ENCODE measurements around the gene UBAP1L.

DNA sequence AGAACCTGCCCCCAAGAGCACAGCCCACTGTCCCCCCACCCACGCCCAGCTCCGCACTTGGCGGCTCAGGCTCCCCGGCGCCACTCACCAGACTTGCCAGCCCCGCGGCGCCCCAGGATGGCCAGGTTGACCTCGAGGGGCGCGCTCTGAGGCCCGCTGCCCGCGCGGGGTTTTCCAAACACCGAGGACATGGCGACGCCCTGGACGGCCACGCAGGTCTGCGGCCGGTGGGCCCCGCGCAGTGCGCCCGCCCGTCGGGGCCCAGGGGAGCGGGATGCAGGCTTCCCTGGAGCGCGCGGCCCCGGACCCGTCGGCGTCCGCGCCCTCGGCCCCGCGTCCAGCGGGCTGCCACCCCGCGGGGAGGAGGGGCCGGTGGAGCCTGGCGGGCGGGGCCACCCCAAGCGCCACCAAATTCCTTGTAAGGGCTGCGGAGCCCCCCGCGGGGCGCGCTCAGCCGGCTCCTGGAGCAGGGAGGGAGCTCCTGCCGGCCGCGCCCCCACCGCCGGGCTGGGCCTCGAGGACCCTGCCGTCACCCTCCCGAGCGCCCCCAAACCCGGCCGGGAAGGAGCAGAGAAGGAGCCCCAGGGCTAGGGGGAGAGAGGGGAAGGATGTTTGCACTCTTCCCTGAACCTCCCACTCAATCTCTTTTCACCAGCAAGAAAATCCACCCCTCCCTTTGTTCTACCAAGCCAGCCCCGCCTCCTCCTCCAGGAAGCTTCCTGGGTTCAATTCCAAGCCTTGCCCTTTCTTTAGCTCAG is 47.2 kb downstream of the UBAP1L start, which contains the start of gene RASL12:
- TF ChIP-seq, protein P1, sequence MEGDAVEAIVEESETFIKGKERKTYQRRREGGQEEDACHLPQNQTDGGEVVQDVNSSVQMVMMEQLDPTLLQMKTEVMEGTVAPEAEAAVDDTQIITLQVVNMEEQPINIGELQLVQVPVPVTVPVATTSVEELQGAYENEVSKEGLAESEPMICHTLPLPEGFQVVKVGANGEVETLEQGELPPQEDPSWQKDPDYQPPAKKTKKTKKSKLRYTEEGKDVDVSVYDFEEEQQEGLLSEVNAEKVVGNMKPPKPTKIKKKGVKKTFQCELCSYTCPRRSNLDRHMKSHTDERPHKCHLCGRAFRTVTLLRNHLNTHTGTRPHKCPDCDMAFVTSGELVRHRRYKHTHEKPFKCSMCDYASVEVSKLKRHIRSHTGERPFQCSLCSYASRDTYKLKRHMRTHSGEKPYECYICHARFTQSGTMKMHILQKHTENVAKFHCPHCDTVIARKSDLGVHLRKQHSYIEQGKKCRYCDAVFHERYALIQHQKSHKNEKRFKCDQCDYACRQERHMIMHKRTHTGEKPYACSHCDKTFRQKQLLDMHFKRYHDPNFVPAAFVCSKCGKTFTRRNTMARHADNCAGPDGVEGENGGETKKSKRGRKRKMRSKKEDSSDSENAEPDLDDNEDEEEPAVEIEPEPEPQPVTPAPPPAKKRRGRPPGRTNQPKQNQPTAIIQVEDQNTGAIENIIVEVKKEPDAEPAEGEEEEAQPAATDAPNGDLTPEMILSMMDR (IDR thresholded peaks at IDR 0.05; ENCODE audit: borderline replicate concordance, extremely low read depth, low read length, poor library complexity, severe bottlenecking): no peak
- TF ChIP-seq EZH2 (IDR thresholded peaks at IDR 0.05; ENCODE audit: borderline replicate concordance, low read depth, low read length, severe bottlenecking): no peak
